Measurements from ENCODE around the gene HOXA6. TPM values are rescaled to one million over a fixed set of nuclear protein-coding genes. Genes with fewer than 3 reads are reported as not detected.

The HOXA6 gene
- total RNA-seq, 4 donors from 2014 or later = 0.66 to 0.92 TPM; not detected in 2

DNA sequence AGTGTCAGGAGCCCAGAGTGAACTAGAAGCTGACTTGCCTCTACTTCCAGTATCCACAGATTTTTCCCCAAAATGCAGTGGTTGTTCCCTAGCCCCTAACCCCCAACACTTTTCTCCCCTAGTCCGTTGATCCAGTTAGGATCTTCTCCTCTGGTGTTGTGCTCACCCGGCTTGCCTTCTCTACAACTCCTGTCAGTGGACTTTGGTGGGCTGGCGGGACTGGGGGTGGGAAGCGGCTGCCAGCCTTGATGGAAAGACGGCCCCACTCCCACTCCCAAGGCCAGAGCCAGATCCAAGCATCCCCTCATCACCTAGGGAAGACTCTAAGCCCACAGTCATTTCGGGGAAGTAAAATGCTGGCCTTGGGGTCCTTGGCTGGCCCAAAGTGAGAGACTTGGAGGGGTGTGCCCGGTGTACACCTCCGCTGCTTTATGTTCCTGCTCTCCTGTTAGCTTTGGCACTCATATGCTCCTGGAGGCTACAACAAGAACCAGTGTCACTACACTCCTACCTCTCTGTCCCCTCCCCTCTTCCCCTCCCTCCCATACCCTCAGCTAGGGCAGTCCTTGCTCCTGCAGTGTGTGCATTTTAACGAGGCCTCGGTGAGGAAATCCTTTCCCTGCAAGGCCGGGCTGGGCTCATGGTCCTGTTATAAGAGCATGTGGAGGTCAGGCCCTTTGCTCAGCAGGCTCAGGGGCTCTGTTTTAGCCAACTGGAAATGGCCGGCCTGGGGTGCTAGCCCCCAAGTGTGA, 27.5 kb upstream of the HOXA6 start:
- intact Hi-C loops (cut with DNase I) = no loop called here
- Histone ChIP-seq H3K4me3 (no peak overlapping the region), H3K9me3 (no peaks in the 10 kb centered on the region), H3K27me3 (peaks cover 34 to 100% (median 97%) of the 10 kb centered on the region in 4 donors), H3K4me1 (peaks cover 26 to 52% (median 42%) of the 10 kb centered on the region in 4 donors), H3K36me3 (no peaks in the 10 kb centered on the region), H3K27ac (replicated peaks in 1 of 4) (no peak overlapping the region)
- 74% methylated on average over 10 of the region's 12 CpGs for WGBS
- no peak for TF ChIP-seq POLR2A (IDR thresholded peaks at IDR 0.05; ENCODE audit: low read depth)
- no peak for TF ChIP-seq POLR2AphosphoS5 (IDR thresholded peaks at IDR 0.05)
- TF ChIP-seq EP300 (IDR thresholded peaks at IDR 0.05) = no peak
- TF ChIP-seq, protein P1, sequence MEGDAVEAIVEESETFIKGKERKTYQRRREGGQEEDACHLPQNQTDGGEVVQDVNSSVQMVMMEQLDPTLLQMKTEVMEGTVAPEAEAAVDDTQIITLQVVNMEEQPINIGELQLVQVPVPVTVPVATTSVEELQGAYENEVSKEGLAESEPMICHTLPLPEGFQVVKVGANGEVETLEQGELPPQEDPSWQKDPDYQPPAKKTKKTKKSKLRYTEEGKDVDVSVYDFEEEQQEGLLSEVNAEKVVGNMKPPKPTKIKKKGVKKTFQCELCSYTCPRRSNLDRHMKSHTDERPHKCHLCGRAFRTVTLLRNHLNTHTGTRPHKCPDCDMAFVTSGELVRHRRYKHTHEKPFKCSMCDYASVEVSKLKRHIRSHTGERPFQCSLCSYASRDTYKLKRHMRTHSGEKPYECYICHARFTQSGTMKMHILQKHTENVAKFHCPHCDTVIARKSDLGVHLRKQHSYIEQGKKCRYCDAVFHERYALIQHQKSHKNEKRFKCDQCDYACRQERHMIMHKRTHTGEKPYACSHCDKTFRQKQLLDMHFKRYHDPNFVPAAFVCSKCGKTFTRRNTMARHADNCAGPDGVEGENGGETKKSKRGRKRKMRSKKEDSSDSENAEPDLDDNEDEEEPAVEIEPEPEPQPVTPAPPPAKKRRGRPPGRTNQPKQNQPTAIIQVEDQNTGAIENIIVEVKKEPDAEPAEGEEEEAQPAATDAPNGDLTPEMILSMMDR (IDR thresholded peaks at IDR 0.05) = no peak
- DNase-seq (ENCODE audit: extremely low spot score) = no peak

DNA sequence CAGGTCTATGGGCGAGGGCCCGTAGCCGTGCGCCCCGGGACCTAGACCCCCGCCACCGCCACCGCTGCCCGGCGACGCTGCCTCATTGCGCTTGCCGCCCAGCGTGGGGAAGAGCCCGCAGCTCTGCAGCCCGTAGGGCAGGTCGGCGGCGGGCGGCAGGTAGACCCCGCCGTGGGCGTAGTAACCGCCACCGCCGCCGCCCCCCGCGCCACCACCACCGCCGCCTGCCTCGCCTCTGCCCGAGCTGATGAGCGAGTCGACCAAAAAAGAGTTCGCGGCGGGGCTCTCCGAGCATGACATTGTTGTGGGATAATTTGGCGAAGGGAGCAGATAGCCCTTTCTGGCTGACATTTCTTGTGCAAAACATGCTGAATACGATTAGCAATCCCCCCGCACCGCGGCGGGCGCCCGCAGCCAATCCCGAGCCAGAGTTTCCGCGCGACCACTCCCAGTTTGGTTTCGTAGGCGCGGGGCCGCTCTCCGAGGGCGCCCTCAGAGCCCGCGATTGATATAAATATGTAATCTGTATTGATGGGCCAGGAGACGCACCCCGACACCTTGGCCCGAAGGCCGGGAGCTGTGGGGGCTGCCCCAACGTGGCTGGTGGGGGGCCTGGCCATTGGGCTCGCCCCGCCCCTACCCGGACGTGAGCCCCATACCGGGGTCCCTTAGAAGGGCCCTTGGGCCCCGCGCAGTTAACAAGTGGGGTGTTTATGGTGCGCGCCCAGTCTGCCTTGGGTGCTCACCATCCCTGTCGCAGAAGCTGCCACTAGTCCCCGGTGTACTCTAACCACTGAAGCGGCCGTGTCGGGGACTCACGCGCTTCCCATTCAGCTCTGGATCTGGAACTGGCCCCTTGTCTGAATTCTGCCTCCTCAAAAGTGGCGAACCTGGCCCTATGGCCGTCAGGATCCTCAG, 26.6 kb upstream of the HOXA6 start, which contains the start of gene HOXA10:
Gene HOXA10 (minus strand): TSS at position 365 of the 918 bp plus-strand sequence. CDS start 14 bp downstream, at position 351.
- intact Hi-C loops (cut with DNase I) = no loop called here
- H3K9me3 ChIP-seq = no peaks in the 10 kb centered on the region
- peaks cover 26 to 52% (median 42%) of the 10 kb centered on the region in 4 donors for H3K4me1 ChIP-seq
- peak within 1 kb of the TSS; percentile 45 to 59 (median 49) for H3K4me3 ChIP-seq
- no peak for DNase-seq (ENCODE audit: extremely low spot score)
- H3K27ac ChIP-seq (replicated peaks in 1 of 4) = no peak within 1 kb of the TSS
- no peaks in the 10 kb centered on the region for H3K36me3 ChIP-seq
- no peak for TF ChIP-seq POLR2A (IDR thresholded peaks at IDR 0.05; ENCODE audit: low read depth)
- no peak for TF ChIP-seq POLR2AphosphoS5 (IDR thresholded peaks at IDR 0.05)
- TF ChIP-seq EP300 (IDR thresholded peaks at IDR 0.05) = no peak
- TF ChIP-seq, protein P1 (IDR thresholded peaks at IDR 0.05) = no peak
- peaks cover 40 to 100% (median 97%) of the 10 kb centered on the region in 4 donors for H3K27me3 ChIP-seq
- 6% methylated on average over 23 of the region's 82 CpGs for WGBS

DNA sequence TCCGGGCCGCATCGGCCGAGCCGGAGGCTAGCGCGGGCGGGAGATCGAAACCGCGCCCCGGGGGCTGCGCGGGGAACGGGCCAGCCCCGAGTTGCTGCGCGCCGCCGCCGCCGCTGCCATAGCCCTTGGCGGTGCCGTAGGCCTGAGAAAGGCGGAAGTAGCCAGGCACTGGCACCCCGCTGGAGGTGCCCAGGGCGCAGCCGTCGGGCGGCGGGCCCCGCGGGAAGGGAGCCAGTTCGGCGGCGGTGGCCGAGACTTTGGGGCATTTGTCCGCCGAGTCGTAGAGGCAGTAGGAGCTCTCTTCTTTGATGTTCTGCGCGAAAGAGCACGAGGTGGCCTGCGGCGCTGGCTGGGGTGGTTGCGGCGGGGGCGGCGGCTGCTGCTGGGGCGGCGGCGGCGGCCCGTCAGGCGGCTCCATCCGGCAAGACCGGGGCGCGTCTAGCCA, 26.0 kb upstream of the HOXA6 start:
- H3K36me3 ChIP-seq = no peaks in the 10 kb centered on the region
- no peak for DNase-seq (ENCODE audit: extremely low spot score)
- H3K27ac ChIP-seq (replicated peaks in 1 of 4) = no peak overlapping the region
- no peak for TF ChIP-seq POLR2A (IDR thresholded peaks at IDR 0.05; ENCODE audit: low read depth)
- TF ChIP-seq POLR2AphosphoS5 (IDR thresholded peaks at IDR 0.05) = no peak
- no peak for TF ChIP-seq EP300 (IDR thresholded peaks at IDR 0.05)
- TF ChIP-seq, protein P1 (IDR thresholded peaks at IDR 0.05) = no peak
- peaks cover 26 to 50% (median 41%) of the 10 kb centered on the region in 4 donors for H3K4me1 ChIP-seq
- intact Hi-C loops (cut with DNase I) = no loop called here
- H3K9me3 ChIP-seq = no peaks in the 10 kb centered on the region
- peak overlapping the region; percentile 45 to 59 (median 49) for H3K4me3 ChIP-seq
- peaks cover 40 to 100% (median 97%) of the 10 kb centered on the region in 4 donors for H3K27me3 ChIP-seq
- 0% methylated on average over 4 of the region's 59 CpGs for WGBS

DNA sequence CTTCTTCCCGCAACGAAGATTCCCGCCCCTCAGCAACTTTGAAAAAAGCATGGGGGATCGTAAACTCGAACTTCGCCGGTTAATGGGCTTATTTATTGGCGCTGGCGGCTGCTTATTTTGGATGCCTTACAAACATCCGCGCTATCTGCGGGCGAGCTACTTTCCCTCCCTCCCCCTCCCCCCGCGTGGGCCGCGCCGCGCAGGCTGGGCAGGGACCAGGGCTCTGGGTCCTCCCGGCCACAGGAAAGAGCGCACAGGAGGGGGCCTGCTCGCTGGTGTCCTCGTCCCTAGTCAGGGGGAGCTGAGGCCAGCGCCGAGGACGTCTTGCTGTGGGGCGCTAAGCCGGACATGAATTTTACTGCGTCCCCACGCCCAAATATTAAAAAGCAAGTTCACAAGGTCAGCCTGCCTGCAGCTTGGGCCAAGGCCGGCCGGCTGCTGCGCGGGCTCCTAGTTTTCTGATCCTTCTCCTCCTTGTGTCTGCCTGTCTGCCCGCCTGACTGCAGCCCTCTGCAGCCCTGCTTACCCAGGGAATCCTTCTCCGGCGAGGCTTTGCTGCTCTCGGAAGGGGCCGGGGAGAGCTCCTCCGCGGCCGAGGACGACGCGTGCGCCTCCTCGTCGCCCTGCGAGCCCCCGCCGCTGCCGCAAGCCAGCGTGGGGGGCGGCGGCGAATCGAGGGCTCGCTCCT, 25.4 kb upstream of the HOXA6 start:
- H3K9me3 ChIP-seq = no peaks in the 10 kb centered on the region
- intact Hi-C loops (cut with DNase I) = no loop called here
- H3K36me3 ChIP-seq = no peaks in the 10 kb centered on the region
- peaks cover 26 to 50% (median 41%) of the 10 kb centered on the region in 4 donors for H3K4me1 ChIP-seq
- no peak for DNase-seq (ENCODE audit: extremely low spot score)
- TF ChIP-seq POLR2A (IDR thresholded peaks at IDR 0.05; ENCODE audit: low read depth) = no peak
- no peak for TF ChIP-seq EP300 (IDR thresholded peaks at IDR 0.05)
- TF ChIP-seq, protein P1 (IDR thresholded peaks at IDR 0.05) = no peak
- TF ChIP-seq POLR2AphosphoS5 (IDR thresholded peaks at IDR 0.05) = no peak
- H3K27ac ChIP-seq (replicated peaks in 1 of 4) = no peak overlapping the region
- H3K4me3 ChIP-seq = peak overlapping the region; percentile 45 to 59 (median 49)
- H3K27me3 ChIP-seq = peaks cover 40 to 100% (median 97%) of the 10 kb centered on the region in 4 donors
- 6% methylated on average over 33 of the region's 58 CpGs for WGBS

Measured in esophagus muscularis mucosa (tissue), 4 donors.